Mesenchymal stem cell (in vitro differentiated cells and primary cell): ENCODE results near the gene FAM78A.

Source experiments
- DNase-seq: peaks from one replicate; pipeline ENCODE4 v3.0.0-alpha.2; 2013
- H2AFZ ChIP-seq: one replicate; pipeline ENCODE4 v1.6.1; 2013; ENCODE audit warnings: low read depth, mild to moderate bottlenecking, control low read depth, inconsistent platforms, low read length, moderate library complexity
- H2AK5ac ChIP-seq: 2 replicates; pipeline ENCODE4 v1.6.1; 2013; ENCODE audit warnings: low read length, moderate library complexity, mild to moderate bottlenecking, inconsistent platforms; ENCODE audit not compliant: severe bottlenecking
- H2BK120ac ChIP-seq: one replicate; pipeline ENCODE4 v1.6.1; 2013; ENCODE audit warnings: low read depth, mild to moderate bottlenecking, inconsistent platforms, low read length, moderate library complexity
- H2BK12ac ChIP-seq, 2 experiments: one replicate each; pipeline ENCODE4 v1.6.1; 2013; ENCODE audit warnings: inconsistent platforms in 2 of 2, low read length in 2 of 2, mild to moderate bottlenecking in 2 of 2, moderate library complexity in 2 of 2, control low read depth in 1 of 2
- H2BK15ac ChIP-seq: one replicate; pipeline ENCODE4 v1.6.1; 2013; ENCODE audit warnings: mild to moderate bottlenecking, low read depth, inconsistent platforms; ENCODE audit not compliant: poor library complexity, severe bottlenecking
- H2BK5ac ChIP-seq: 2 replicates; pipeline ENCODE4 v1.6.1; 2013; ENCODE audit warnings: low read depth, mild to moderate bottlenecking, low read length, control low read depth, inconsistent platforms; ENCODE audit not compliant: poor library complexity, severe bottlenecking
- H3K14ac ChIP-seq, 2 experiments: one replicate each; pipeline ENCODE4 v1.6.1; 2013; ENCODE audit warnings: inconsistent platforms in 2 of 2, low read length in 2 of 2, control low read depth in 1 of 2, mild to moderate bottlenecking in 1 of 2, moderate library complexity in 1 of 2
- H3K18ac ChIP-seq, 2 experiments: one replicate each; pipeline ENCODE4 v1.6.1; 2013; ENCODE audit warnings: inconsistent platforms in 2 of 2, low read length in 2 of 2, control low read depth in 1 of 2, low read depth in 1 of 2, mild to moderate bottlenecking in 1 of 2
- H3K23ac ChIP-seq, 2 experiments: one replicate each; pipeline ENCODE4 v1.6.1; 2013; ENCODE audit warnings: inconsistent platforms in 2 of 2, low read length in 2 of 2, mild to moderate bottlenecking in 2 of 2, moderate library complexity in 2 of 2, control low read depth in 1 of 2
- H3K27ac ChIP-seq: 2 replicates; pipeline ENCODE4 v1.5.1; 2013; ENCODE audit warnings: mild to moderate bottlenecking, moderate library complexity, low read length, control low read depth, inconsistent platforms; ENCODE audit not compliant: poor library complexity, severe bottlenecking
- H3K27me3 ChIP-seq, 2 experiments: 2 replicates each; pipeline versions ENCODE4 v1.6.1 to v1.7.0; 2013; ENCODE audit warnings: low read length in 2 of 2, mild to moderate bottlenecking in 2 of 2, moderate library complexity in 2 of 2, control low read depth in 1 of 2, inconsistent platforms in 1 of 2; ENCODE audit not compliant: control insufficient read depth in 1 of 2, insufficient read depth in 1 of 2
- H3K36me3 ChIP-seq, 2 experiments: 2 replicates each; pipeline versions ENCODE4 v1.6.1 to v1.7.0; 2013; ENCODE audit warnings: low read length in 2 of 2, control low read depth in 1 of 2, inconsistent platforms in 1 of 2, low read depth in 1 of 2, mild to moderate bottlenecking in 1 of 2; ENCODE audit not compliant: insufficient read depth in 2 of 2, control insufficient read depth in 1 of 2
- H3K4ac ChIP-seq, 2 experiments: one replicate each; pipeline ENCODE4 v1.6.1; 2013; ENCODE audit warnings: inconsistent platforms in 2 of 2, low read length in 2 of 2, mild to moderate bottlenecking in 2 of 2, moderate library complexity in 2 of 2, control low read depth in 1 of 2, low read depth in 1 of 2
- H3K4me1 ChIP-seq: 2 replicates; pipeline ENCODE4 v1.6.1; 2013; ENCODE audit warnings: low read depth, low read length, control low read depth; ENCODE audit not compliant: control insufficient read depth, insufficient read depth
- H3K4me2 ChIP-seq: 2 replicates; pipeline ENCODE4 v1.6.1; 2013; ENCODE audit warnings: low read length, mild to moderate bottlenecking, inconsistent platforms; ENCODE audit not compliant: poor library complexity, severe bottlenecking
- H3K4me3 ChIP-seq, 2 experiments: 2 replicates each; pipeline versions ENCODE4 v1.5.1 to v1.7.0; 2013; ENCODE audit warnings: low read length in 2 of 2, mild to moderate bottlenecking in 2 of 2, control low read depth in 1 of 2, low read depth in 1 of 2; ENCODE audit not compliant: insufficient read depth in 1 of 2
- H3K79me1 ChIP-seq: replicated peaks from 2 replicates; pipeline ENCODE4 v1.6.1; 2013; ENCODE audit warnings: mild to moderate bottlenecking, control low read depth, low read length, inconsistent platforms; ENCODE audit not compliant: poor library complexity, severe bottlenecking
- H3K9ac ChIP-seq: 2 replicates; pipeline ENCODE4 v1.7.0; 2013; ENCODE audit warnings: mild to moderate bottlenecking, low read length, moderate library complexity
- H3K9me3 ChIP-seq: 2 replicates; pipeline ENCODE4 v1.7.0; 2013; ENCODE audit warnings: mild to moderate bottlenecking, low read length; ENCODE audit not compliant: control insufficient read depth
- H4K8ac ChIP-seq: one replicate; pipeline ENCODE4 v1.6.1; 2013; ENCODE audit warnings: inconsistent platforms, mild to moderate bottlenecking, low read length, moderate library complexity
- H4K91ac ChIP-seq: one replicate; pipeline ENCODE4 v1.6.1; 2013; ENCODE audit warnings: mild to moderate bottlenecking, low read length, inconsistent platforms
- WGBS: methylation state at CpG from one replicate; pipeline ENCODE4 v1.1.7; 2013; ENCODE audit warnings: mixed read lengths; 5-methylcytosine and 5-hydroxymethylcytosine counted together

FAM78A gene

GRCh38 chr9:131260751-131261452 is 15.4 kb downstream of the FAM78A start:
- 96% methylated on average over 33 of the region's 33 CpGs for WGBS
- Histone ChIP-seq H3K79me1 (no peaks in the 10 kb centered on the region), H2AK5ac (no peak overlapping the region), H3K27me3 (no peaks in the 10 kb centered on the region), H2AFZ (no peak overlapping the region), H3K4me2 (no peak overlapping the region), H3K23ac (no peak overlapping the region), H3K4me3 (no peak overlapping the region), H3K9ac (no peak overlapping the region), H4K91ac (no peak overlapping the region), H3K27ac (no peak overlapping the region), H3K4me1 (peaks cover 9% of the 10 kb centered on the region), H3K14ac (no peak overlapping the region), H2BK5ac (no peak overlapping the region), H3K4ac (no peak overlapping the region), H2BK12ac (peak overlapping the region in 1 of 2 experiments; percentile 18), H2BK120ac (no peak overlapping the region), H4K8ac (no peak overlapping the region), H3K36me3 (no peaks in the 10 kb centered on the region), H3K18ac (peak overlapping the region in 1 of 2 experiments; percentile 2), H3K9me3 (no peaks in the 10 kb centered on the region), H2BK15ac (no peak overlapping the region)
- no peak for DNase-seq

GRCh38 chr9:131259916-131260597 is 16.3 kb downstream of the FAM78A start:
- H3K4me3 ChIP-seq, result no peak overlapping the region
- no peak overlapping the region for H4K8ac ChIP-seq
- no peak for DNase-seq
- H2AFZ ChIP-seq, result no peak overlapping the region
- H3K79me1 ChIP-seq, result no peaks in the 10 kb centered on the region
- H3K18ac ChIP-seq, result no peak overlapping the region
- H2BK5ac ChIP-seq, result no peak overlapping the region
- no peak overlapping the region for H2AK5ac ChIP-seq
- no peak overlapping the region for H2BK12ac ChIP-seq
- no peak overlapping the region for H3K14ac ChIP-seq
- no peaks in the 10 kb centered on the region for H3K27me3 ChIP-seq
- WGBS, result 85% methylated on average over 20 of the region's 20 CpGs
- no peaks in the 10 kb centered on the region for H3K9me3 ChIP-seq
- H3K4me2 ChIP-seq, result no peak overlapping the region
- no peak overlapping the region for H3K27ac ChIP-seq
- H4K91ac ChIP-seq, result no peak overlapping the region
- peaks cover 9% of the 10 kb centered on the region for H3K4me1 ChIP-seq
- no peak overlapping the region for H3K4ac ChIP-seq
- H3K23ac ChIP-seq, result no peak overlapping the region
- H3K36me3 ChIP-seq, result no peaks in the 10 kb centered on the region
- H2BK15ac ChIP-seq, result no peak overlapping the region
- no peak overlapping the region for H3K9ac ChIP-seq
- no peak overlapping the region for H2BK120ac ChIP-seq

GRCh38 chr9:131259432-131259898 is 16.8 kb downstream of the FAM78A start:
- H3K18ac ChIP-seq, result peak overlapping the region in 1 of 2 experiments; percentile 34

GRCh38 chr9:131258698-131259431 is 17.4 kb downstream of the FAM78A start:
- Histone ChIP-seq H3K9ac (no peak overlapping the region), H4K91ac (peak overlapping the region; percentile 53), H3K4ac (no peak overlapping the region), H2BK12ac (no peak overlapping the region), H3K27me3 (no peaks in the 10 kb centered on the region), H3K4me3 (no peak overlapping the region), H2BK120ac (no peak overlapping the region), H3K79me1 (no peaks in the 10 kb centered on the region), H3K9me3 (no peaks in the 10 kb centered on the region), H4K8ac (no peak overlapping the region), H3K18ac (no peak overlapping the region), H3K23ac (no peak overlapping the region), H3K4me1 (peaks cover 11% of the 10 kb centered on the region), H3K14ac (no peak overlapping the region), H3K36me3 (no peaks in the 10 kb centered on the region), H2BK15ac (peak overlapping the region; percentile 36), H3K27ac (no peak overlapping the region), H3K4me2 (no peak overlapping the region), H2AK5ac (no peak overlapping the region), H2AFZ (no peak overlapping the region), H2BK5ac (no peak overlapping the region)
- no peak for DNase-seq
- WGBS, result 89% methylated on average over 25 of the region's 25 CpGs

More at GRCh38 chr9:131259432-131259898, 16.8 kb downstream of the FAM78A start:
- Histone ChIP-seq H3K4ac (no peak overlapping the region), H2BK15ac (no peak overlapping the region), H2AFZ (no peak overlapping the region), H3K27ac (no peak overlapping the region), H3K14ac (no peak overlapping the region), H3K4me1 (peaks cover 9% of the 10 kb centered on the region), H2AK5ac (no peak overlapping the region), H3K36me3 (no peaks in the 10 kb centered on the region), H3K79me1 (no peaks in the 10 kb centered on the region), H3K27me3 (no peaks in the 10 kb centered on the region), H4K8ac (no peak overlapping the region), H2BK12ac (peak overlapping the region in 1 of 2 experiments; percentile 54), H3K4me2 (no peak overlapping the region), H4K91ac (no peak overlapping the region), H3K9me3 (no peaks in the 10 kb centered on the region), H3K9ac (no peak overlapping the region), H2BK5ac (no peak overlapping the region), H2BK120ac (no peak overlapping the region), H3K23ac (no peak overlapping the region), H3K4me3 (no peak overlapping the region)
- no peak for DNase-seq
- whole genome bisulfite sequencing, result 95% methylated on average over 12 of the region's 12 CpGs
